Ectodermal cell (in vitro differentiated cells): ENCODE results near the gene DDI2.
"Not testable (repeated sequence)": the region's sequence is repeated elsewhere in the genome, so short reads cannot be mapped to it uniquely, and the experiment has no call there.

Experiments
- H3K27ac ChIP-seq: 2 replicates; pipeline ENCODE4 v1.7.0; 2013; ENCODE audit warnings: mild to moderate bottlenecking, low read depth, low read length; ENCODE audit not compliant: insufficient read depth, poor library complexity, severe bottlenecking
- H3K27me3 ChIP-seq: 2 replicates; pipeline ENCODE4 v1.7.0; 2013; ENCODE audit warnings: mild to moderate bottlenecking, low read length; ENCODE audit not compliant: insufficient read depth, control insufficient read depth, poor library complexity, severe bottlenecking
- H3K36me3 ChIP-seq: one replicate; pipeline ENCODE4 v1.7.0; 2013; ENCODE audit warnings: low read length; ENCODE audit not compliant: control insufficient read depth, insufficient read depth
- H3K4me1 ChIP-seq: one replicate; pipeline ENCODE4 v1.7.0; 2013; ENCODE audit warnings: low read length; ENCODE audit not compliant: control insufficient read depth, insufficient read depth
- H3K4me3 ChIP-seq: 2 replicates; pipeline ENCODE4 v1.7.0; 2013; ENCODE audit warnings: low read depth, low read length, control low read depth; ENCODE audit not compliant: insufficient read depth
- H3K9me3 ChIP-seq: 2 replicates; pipeline ENCODE4 v1.7.0; 2013; ENCODE audit warnings: mild to moderate bottlenecking, low read length, moderate library complexity; ENCODE audit not compliant: control insufficient read depth
- WGBS, 2 experiments: methylation state at CpG; one replicate each; pipeline ENCODE4 v1.1.7; 2013; ENCODE audit warnings: missing lambda C conversion rate in 2 of 2; 5-methylcytosine and 5-hydroxymethylcytosine counted together

Gene DDI2

DNA sequence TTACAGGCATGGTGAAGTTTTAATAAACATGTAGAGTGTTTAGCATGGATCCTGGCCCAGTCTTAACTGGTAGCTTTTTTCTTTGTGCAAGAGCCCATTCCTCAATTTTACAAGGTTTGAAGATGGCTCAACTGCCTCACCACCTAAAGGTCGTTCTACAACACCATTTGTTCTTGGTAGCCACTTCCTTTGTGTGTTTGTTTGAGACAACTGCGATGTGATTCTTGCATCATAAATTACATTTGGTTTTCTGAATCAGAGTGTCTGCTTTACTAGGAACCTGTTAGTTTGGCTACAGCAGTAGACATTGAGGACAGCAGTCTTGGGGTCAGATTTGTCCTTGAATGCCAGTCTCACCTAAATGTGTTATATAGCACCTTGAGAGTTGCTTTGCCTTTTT lies 70.2 kb downstream of the DDI2 start:
- Histone ChIP-seq H3K27me3 (no peaks in the 10 kb centered on the region), H3K36me3 (no peaks in the 10 kb centered on the region), H3K9me3 (no peaks in the 10 kb centered on the region), H3K27ac (no peak overlapping the region), H3K4me3 (no peak overlapping the region), H3K4me1 (no peaks in the 10 kb centered on the region)
- 97 to 100% methylated on average over 2 of the region's 2 CpGs for WGBS, 2 experiments

DNA sequence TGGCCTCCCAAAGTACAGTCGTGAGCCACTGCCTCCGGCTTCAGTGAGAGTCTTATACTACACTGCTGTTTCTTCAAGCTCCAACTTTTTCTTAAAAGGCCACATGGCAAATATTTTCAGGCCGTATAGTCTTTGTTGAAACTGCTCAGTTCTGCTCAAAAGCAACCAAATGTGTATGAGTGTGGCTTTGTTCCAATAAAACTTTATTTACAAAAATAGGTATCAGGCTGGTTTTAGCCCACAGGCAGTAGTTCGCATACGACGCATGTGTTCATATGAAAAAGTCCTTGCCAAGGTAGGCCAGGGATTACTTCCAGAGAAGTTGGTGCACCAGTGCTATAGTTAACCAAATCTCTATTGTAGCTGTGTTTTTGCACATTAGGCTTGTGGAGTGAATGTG lies 73.1 kb downstream of the DDI2 start:
- Histone ChIP-seq H3K4me3 (no peak overlapping the region), H3K27ac (no peak overlapping the region), H3K27me3 (no peaks in the 10 kb centered on the region), H3K9me3 (no peaks in the 10 kb centered on the region), H3K36me3 (no peaks in the 10 kb centered on the region), H3K4me1 (no peaks in the 10 kb centered on the region)
- WGBS, 2 experiments, result 97% methylated on average over 6 of the region's 6 CpGs

DNA sequence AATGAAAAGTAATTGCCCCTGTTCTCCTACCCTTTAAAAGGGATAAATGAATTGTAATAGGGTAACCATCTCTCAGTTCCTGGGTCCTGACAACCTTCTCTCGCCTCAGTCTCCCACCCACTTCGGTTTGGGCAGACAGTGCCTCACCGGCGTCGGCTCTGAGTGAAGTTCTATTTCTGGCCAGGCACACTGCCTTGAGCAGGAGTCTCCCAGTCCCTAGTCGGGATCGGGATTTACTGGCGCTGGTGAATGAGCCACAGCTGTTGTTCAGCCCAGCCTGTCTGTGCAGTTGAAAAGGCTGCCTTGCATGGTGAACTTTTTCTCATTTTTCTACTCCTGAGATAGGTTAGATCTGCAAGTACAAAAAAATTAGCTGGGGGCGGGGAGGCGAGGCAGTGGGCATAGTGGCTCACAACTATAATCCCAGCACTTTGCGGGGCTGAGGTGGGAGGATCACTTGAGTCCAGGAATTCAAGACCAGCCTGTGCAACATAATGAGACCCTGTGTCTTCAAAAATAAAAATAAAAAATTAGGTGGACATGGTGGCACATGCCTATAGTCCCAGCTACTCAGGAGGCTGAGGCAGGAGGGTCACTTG lies 74.3 kb downstream of the DDI2 start:
- H3K27ac ChIP-seq, result no peak overlapping the region
- H3K36me3 ChIP-seq, result no peaks in the 10 kb centered on the region
- no peaks in the 10 kb centered on the region for H3K9me3 ChIP-seq
- H3K4me3 ChIP-seq, result no peak overlapping the region
- WGBS, 2 experiments, result 94 to 97% methylated on average over 11 of the region's 11 CpGs
- no peaks in the 10 kb centered on the region for H3K27me3 ChIP-seq
- H3K4me1 ChIP-seq, result no peaks in the 10 kb centered on the region

DNA sequence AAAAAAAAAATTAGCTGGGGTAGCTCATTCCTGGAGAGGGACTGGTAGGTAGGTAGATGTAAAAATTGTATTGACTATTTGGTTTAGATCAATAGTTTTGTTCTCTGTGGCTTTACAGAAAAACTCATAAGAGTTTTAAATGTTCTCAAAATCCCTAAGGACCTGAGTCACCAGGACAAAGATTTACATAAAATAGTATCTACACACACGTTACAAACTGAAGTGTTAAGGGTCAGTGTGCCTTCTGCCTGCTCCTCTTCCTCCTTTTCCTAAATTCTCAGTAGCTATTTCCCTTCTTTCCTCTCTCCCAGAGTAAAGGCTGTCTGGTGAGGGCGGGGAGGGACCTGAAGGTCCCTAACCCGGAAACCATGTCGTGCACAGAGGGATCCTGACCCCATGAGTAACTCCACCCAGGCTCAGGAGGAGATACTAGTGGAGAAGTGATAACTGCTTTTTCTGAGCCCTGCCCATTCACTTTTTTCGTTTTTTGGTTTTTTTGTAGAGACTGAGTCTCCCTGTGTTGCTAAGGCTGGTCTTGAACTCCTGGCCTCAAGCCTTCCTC lies 74.9 kb downstream of the DDI2 start:
- Histone ChIP-seq H3K27me3 (no peaks in the 10 kb centered on the region), H3K9me3 (no peaks in the 10 kb centered on the region), H3K4me1 (no peaks in the 10 kb centered on the region), H3K27ac (no peak overlapping the region), H3K36me3 (no peaks in the 10 kb centered on the region), H3K4me3 (no peak overlapping the region)
- 89 to 94% methylated on average over 5 of the region's 5 CpGs for WGBS, 2 experiments

DNA sequence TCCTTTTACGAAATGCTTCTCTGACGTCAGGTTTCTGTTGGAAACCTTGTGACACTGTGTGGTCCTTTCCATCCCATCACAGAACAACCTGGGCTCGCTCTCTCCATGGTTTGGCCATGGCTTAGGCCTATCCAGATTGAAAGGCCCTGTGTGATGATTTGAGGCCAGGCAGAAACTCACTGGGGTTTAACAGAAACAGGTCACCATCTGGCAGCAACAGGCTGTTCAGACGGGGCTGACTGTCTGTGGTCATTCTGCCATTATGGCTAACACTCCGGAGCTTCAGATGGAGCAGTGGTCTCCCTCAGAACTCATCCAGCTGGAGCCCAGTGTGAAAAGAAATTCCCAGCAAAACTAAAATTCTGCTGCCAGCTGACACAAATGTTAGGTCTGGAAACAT lies 76.1 kb downstream of the DDI2 start:
- H3K27ac ChIP-seq, result no peak overlapping the region
- no peaks in the 10 kb centered on the region for H3K9me3 ChIP-seq
- H3K36me3 ChIP-seq, result no peaks in the 10 kb centered on the region
- H3K27me3 ChIP-seq, result no peaks in the 10 kb centered on the region
- H3K4me1 ChIP-seq, result no peaks in the 10 kb centered on the region
- 93 to 94% methylated on average over 5 of the region's 5 CpGs for WGBS, 2 experiments
- H3K4me3 ChIP-seq, result no peak overlapping the region

DNA sequence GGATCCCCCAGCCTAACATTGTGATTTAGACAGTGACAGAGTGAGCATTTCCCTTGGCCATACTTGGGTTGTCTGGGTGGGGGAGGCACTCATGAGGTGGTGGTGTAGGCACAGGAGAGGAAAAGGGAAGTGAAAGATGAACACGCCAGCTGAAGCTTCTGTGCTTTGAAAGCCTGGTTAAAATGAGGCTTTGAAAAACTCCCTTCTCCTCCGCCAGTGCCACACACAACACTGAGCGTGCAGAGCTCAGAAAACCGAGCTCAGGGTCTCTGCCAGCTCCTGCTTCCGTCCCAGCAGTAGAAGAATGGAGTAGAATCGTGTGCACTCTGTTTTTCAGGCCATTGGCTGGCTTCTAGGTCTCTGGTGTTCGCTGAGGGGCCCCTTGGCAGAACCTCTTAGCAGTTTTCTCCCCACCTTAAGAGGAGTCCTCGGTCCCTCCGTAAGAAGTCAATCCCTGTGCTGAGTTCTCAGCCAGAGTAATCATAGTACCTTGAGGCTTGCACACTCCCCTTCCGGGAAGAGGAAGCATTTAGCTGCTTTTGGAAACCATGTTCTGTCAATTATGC lies 79.8 kb downstream of the DDI2 start:
- no peaks in the 10 kb centered on the region for H3K36me3 ChIP-seq
- H3K27me3 ChIP-seq, result no peaks in the 10 kb centered on the region
- no peaks in the 10 kb centered on the region for H3K9me3 ChIP-seq
- WGBS, 2 experiments, result 92 to 94% methylated on average over 10 of the region's 10 CpGs
- H3K4me3 ChIP-seq, result no peak overlapping the region
- H3K27ac ChIP-seq, result peak overlapping the region; percentile 27
- H3K4me1 ChIP-seq, result no peaks in the 10 kb centered on the region

DNA sequence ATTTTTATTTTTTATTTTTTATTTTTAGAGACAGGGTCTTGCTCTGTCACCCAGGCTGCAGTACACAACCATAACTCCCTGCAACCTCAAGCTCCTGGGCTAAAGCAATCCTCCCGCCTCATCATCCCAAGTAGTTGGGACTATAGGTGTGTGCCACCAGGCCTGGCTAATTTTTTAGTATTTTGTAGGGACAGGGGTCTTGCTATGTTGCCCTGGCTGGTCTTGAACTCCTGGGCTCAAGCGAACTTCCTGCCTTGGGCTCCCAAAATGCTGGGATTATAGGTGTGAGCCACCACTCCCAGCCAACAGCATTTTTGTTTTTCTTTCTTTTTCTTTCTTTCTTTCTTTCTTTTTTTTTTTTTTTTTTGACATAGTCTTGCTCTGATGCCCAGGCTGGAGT lies 80.9 kb downstream of the DDI2 start:
- WGBS, 2 experiments, result 83 to 91% methylated on average over 2 of the region's 2 CpGs
- Histone ChIP-seq H3K9me3 (no peaks in the 10 kb centered on the region), H3K27ac (no peak overlapping the region), H3K36me3 (no peaks in the 10 kb centered on the region), H3K4me3 (no peak overlapping the region), H3K4me1 (peaks cover 2% of the 10 kb centered on the region), H3K27me3 (no peaks in the 10 kb centered on the region)

DNA sequence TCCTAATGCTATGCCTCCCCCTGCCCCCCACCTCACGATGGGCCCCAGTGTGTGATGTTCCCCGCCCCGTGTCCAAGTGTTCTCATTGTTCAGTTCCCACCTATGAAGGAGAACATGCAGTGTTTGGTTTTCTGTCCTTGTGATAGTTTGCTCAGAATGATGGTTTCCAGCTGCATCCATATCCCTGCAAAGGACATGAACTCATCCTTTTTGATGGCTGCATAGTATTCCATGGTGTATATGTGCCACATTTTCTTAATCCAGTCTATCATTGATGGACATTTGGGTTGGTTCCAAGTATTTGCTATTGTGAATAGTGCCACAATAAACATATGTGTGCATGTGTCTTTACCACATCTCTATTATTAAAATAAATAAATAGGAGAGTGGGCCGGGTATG lies 82.1 kb downstream of the DDI2 start:
- H3K9me3 ChIP-seq, H3K27ac ChIP-seq, H3K36me3 ChIP-seq, H3K4me3 ChIP-seq, H3K4me1 ChIP-seq, H3K27me3 ChIP-seq: not testable (repeated sequence)
- WGBS, 2 experiments, result 94 to 95% methylated on average over 3 of the region's 4 CpGs

DNA sequence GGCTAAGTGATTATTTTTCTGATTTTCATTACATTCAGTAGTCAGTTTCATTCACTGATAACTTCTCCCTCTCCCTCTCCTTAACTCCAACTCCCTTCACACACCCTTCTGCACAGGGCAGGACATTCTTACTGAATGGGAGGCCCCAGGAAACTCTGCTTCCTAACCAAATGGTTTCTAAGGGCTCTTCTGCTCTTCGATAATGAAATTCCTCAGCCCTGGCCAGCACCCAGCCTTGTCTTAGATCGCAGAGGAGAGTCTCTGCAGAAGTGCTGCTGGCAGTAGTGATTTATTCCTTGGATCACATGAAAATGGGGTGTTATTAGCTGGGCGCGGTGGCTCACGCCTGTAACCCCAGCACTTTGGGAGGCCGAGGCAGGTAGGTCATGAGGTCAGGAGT lies 83.2 kb downstream of the DDI2 start:
- no peak overlapping the region for H3K27ac ChIP-seq
- no peak overlapping the region for H3K4me3 ChIP-seq
- no peaks in the 10 kb centered on the region for H3K9me3 ChIP-seq
- WGBS, 2 experiments, result 95 to 96% methylated on average over 6 of the region's 6 CpGs
- H3K4me1 ChIP-seq, result peaks cover 7% of the 10 kb centered on the region
- H3K27me3 ChIP-seq, result no peaks in the 10 kb centered on the region
- peaks cover 3% of the 10 kb centered on the region for H3K36me3 ChIP-seq

DNA sequence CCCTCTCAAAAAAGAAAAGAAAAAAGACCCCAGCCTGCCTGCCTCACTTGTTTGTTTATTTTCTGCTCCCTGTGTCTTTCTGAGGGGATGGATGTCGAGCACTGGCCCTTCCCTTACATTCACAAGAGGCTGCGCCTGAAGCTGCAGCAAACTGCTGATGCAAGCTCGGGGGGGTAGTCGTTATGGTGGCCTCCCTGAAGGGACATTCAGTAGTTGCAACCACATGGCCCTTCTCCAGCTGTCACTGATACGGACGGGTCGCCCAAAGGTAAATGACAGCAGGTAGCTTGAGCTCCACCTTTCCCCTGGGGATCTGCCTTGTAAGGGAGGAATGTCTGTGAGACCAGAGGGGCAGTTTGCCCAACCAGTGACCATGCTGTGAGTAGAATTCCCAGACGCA lies 84.5 kb downstream of the DDI2 start:
- no peaks in the 10 kb centered on the region for H3K27me3 ChIP-seq
- peaks cover 7% of the 10 kb centered on the region for H3K4me1 ChIP-seq
- H3K27ac ChIP-seq, result no peak overlapping the region
- 90 to 92% methylated on average over 8 of the region's 8 CpGs for WGBS, 2 experiments
- H3K36me3 ChIP-seq, result peaks cover 7% of the 10 kb centered on the region
- no peaks in the 10 kb centered on the region for H3K9me3 ChIP-seq
- no peak overlapping the region for H3K4me3 ChIP-seq
